Colonic mucosa (tissue), 4 donors: ENCODE results near the gene TEAD2. TPM values are rescaled to one million over a fixed set of nuclear protein-coding genes. Genes with fewer than 3 reads are reported as not detected.
"Not testable (repeated sequence)": the region's sequence is repeated elsewhere in the genome, so short reads cannot be mapped to it uniquely, and the experiment has no call there.

Source experiments
- DNase-seq: peaks from one replicate; pipeline ENCODE4 v3.0.0-alpha.2; 2020
- H3K27ac ChIP-seq: fragments of 200-600 bp; one replicate; pipeline ENCODE4 v1.8.0; 2021
- H3K27me3 ChIP-seq: fragments of 200-600 bp; one replicate; pipeline ENCODE4 v1.8.0; 2021
- H3K36me3 ChIP-seq: fragments of 200-600 bp; one replicate; pipeline ENCODE4 v1.8.0; 2021
- H3K4me1 ChIP-seq: fragments of 200-600 bp; one replicate; pipeline ENCODE4 v1.8.0; 2021; ENCODE audit warnings: mild to moderate bottlenecking
- H3K4me3 ChIP-seq: fragments of 200-600 bp; one replicate; pipeline ENCODE4 v1.8.0; 2021
- H3K9ac ChIP-seq, 2 donors: one replicate each; pipeline ENCODE4 v1.7.0; 2013; ENCODE audit warnings: control low read depth in 2 of 2, low read depth in 2 of 2, low read length in 2 of 2
- H3K9me3 ChIP-seq: fragments of 200-600 bp; one replicate; pipeline ENCODE4 v1.8.0; 2021
- CTCF ChIP-seq: fragments of 200-600 bp; IDR thresholded peaks from one replicate; pipeline ENCODE4 v1.8.0; 2022; ENCODE audit warnings: antibody characterized with exemption, mild to moderate bottlenecking
- intact Hi-C: fragments of 100-400 bp; cut with DNase I; formaldehyde crosslinking; loops from one replicate; pipeline ENCODE4 v1.14.1; 2022
- total RNA-seq, 2 donors: library from RNA; stranded (reverse); fragmentation: NEBNext Ultra II Directional in 1 of 2; extraction: Animal tissue kit (Norgen Biotek cat#: 25700) in 1 of 2; gene quantifications; one replicate each; pipeline ENCODE4 v1.2.1, GENCODE V29; 2021
- donor health status: healthy.
- donor health status: DM: no; HTN: no; CAD: no.
- donor health status: DM: no; HTN: no; CAD: no.

TEAD2 gene
- total RNA-seq, 2 donors from 2014 or later = 17.0 to 17.7 TPM

GRCh38 chr19:49382639-49383038 lies 20.4 kb upstream of the TEAD2 start:
- no peaks in the 10 kb centered on the region for H3K9me3 ChIP-seq
- no peak overlapping the region for H3K27ac ChIP-seq
- intact Hi-C loops = no loop called here
- H3K36me3 ChIP-seq = no peaks in the 10 kb centered on the region
- no peak overlapping the region for H3K4me3 ChIP-seq
- no peak for DNase-seq
- no peaks in the 10 kb centered on the region for H3K4me1 ChIP-seq
- no peak overlapping the region for H3K9ac ChIP-seq
- TF ChIP-seq CTCF = no peak
- H3K27me3 ChIP-seq = no peaks in the 10 kb centered on the region

DNA sequence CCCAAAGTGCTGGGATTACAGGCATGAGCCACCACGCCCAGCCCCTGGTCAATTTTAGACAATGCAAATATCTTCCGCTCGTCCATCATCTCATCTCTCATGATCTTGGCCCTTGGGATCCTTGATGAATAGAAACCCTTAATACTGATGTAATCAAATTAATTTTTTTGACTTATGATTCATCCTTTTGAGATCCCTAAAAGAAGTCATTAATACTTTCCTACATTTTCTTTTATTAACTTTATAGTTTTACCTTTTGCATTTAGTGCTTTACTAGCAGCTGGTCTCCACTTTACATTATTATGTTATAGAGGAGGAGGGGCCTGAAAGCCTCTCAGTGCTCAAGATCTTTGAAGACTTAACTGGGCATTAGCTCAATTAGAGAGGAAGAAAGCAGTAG lies 18.2 kb upstream of the TEAD2 start:
- H3K9me3 ChIP-seq = no peaks in the 10 kb centered on the region
- H3K27me3 ChIP-seq = no peaks in the 10 kb centered on the region
- H3K9ac ChIP-seq = no peak overlapping the region
- no peak for TF ChIP-seq CTCF
- no peaks in the 10 kb centered on the region for H3K4me1 ChIP-seq
- DNase-seq = no peak
- intact Hi-C loops = no loop called here
- no peak overlapping the region for H3K4me3 ChIP-seq
- H3K36me3 ChIP-seq = no peaks in the 10 kb centered on the region
- no peak overlapping the region for H3K27ac ChIP-seq

- H3K4me3 ChIP-seq = no peak overlapping the region
Observed at GRCh38 chr19:49378512-49378911, 16.3 kb upstream of the TEAD2 start.

DNA sequence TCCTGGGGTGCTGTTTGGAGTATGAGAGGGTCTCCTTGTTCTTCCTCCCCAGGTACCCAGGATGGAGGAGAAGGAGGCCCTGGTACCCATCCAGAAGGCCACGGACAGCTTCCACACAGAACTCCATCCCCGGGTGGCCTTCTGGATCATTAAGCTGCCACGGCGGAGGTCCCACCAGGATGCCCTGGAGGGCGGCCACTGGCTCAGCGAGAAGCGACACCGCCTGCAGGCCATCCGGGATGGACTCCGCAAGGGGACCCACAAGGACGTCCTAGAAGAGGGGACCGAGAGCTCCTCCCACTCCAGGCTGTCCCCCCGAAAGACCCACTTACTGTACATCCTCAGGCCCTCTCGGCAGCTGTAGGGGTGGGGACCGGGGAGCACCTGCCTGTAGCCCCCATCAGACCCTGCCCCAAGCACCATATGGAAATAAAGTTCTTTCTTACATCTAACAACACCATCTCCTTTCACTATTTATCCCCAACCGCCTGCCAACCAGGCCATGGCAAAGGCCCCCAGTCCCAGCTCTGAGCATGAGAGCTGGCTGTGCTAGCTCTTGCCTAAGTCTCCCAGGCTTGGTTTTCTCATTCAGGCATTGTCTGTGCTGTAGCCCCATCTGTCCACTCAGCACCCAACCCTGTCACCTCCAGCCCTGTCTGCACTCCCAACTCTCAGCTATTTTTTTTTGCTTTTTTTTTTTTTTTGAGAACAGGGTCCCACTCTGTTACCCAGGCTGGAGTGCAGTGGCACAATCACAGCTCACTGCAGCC lies 12.6 kb upstream of the TEAD2 start:
- DNase-seq = no peak
- Histone ChIP-seq H3K4me1 (no peaks in the 10 kb centered on the region), H3K27ac (no peak overlapping the region), H3K9ac (no peak overlapping the region), H3K9me3 (no peaks in the 10 kb centered on the region), H3K4me3 (no peak overlapping the region), H3K36me3 (no peaks in the 10 kb centered on the region), H3K27me3 (no peaks in the 10 kb centered on the region)
- intact Hi-C loops = no loop called here
- no peak for TF ChIP-seq CTCF

More at GRCh38 chr19:49378512-49378911, 16.3 kb upstream of the TEAD2 start:
- H3K4me1 ChIP-seq = no peaks in the 10 kb centered on the region
- H3K27me3 ChIP-seq = no peaks in the 10 kb centered on the region
- H3K27ac ChIP-seq = no peak overlapping the region
- no peaks in the 10 kb centered on the region for H3K36me3 ChIP-seq
- no peaks in the 10 kb centered on the region for H3K9me3 ChIP-seq
- no peak for DNase-seq
- H3K9ac ChIP-seq = no peak overlapping the region
- intact Hi-C loops = no loop called here
- no peak for TF ChIP-seq CTCF

DNA sequence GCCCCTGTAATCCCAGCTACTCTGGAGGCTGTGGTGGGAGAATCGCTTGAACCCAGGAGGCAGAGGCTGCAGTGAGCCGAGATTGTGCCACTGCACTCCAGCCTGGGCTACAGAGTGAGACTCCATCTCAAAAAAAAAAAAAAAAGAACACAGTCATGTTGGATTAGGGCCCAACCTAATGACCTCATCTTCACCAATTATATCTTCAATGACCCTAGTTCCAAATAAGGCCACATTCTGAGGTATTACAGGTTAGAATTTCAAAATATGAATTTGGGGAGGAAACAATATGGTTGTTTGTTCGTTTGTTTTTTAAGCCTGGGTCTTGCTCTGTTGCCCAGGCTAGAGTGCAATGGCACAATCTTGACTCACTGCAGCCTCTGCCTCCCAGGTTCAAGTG lies 11.0 kb upstream of the TEAD2 start:
- DNase-seq, H3K27me3 ChIP-seq, H3K4me3 ChIP-seq, H3K36me3 ChIP-seq, H3K27ac ChIP-seq, H3K4me1 ChIP-seq, H3K9me3 ChIP-seq, H3K9ac ChIP-seq, intact Hi-C loops: not testable (repeated sequence)

- H3K9ac ChIP-seq = no peak overlapping the region
- intact Hi-C loops = no loop called here
- no peaks in the 10 kb centered on the region for H3K27me3 ChIP-seq
Observed at GRCh38 chr19:49371184-49371583, 9.0 kb upstream of the TEAD2 start.

More at GRCh38 chr19:49371184-49371583, 9.0 kb upstream of the TEAD2 start:
- Histone ChIP-seq H3K27ac (no peak overlapping the region), H3K4me1 (no peaks in the 10 kb centered on the region), H3K9me3 (no peaks in the 10 kb centered on the region), H3K36me3 (no peaks in the 10 kb centered on the region), H3K4me3 (no peak overlapping the region)
- no peak for TF ChIP-seq CTCF
- DNase-seq = no peak
